ENCODE measurements around the gene F13B. TPM values are rescaled to one million over a fixed set of nuclear protein-coding genes. Genes with fewer than 3 reads are reported as not detected.

F13B gene
- total RNA-seq, 1 donor from 2014 or later, result not detected

GRCh38 chr1:197073978-197074377, 6.9 kb upstream of the F13B start:
- Histone ChIP-seq H3K27me3 (no peaks in the 10 kb centered on the region), H3K4me1 (no peaks in the 10 kb centered on the region), H3K36me3 (no peaks in the 10 kb centered on the region), H3K4me3 (no peak overlapping the region), H3K27ac (no peak overlapping the region), H3K9me3 (no peaks in the 10 kb centered on the region)
- DNase-seq (ENCODE audit: extremely low spot score in 2 of 2), result no peak
- TF ChIP-seq POLR2AphosphoS5 (IDR thresholded peaks at IDR 0.05; ENCODE audit: insufficient read depth in 1 of 2, low read depth in 1 of 2) (no peak), CTCF (IDR thresholded peaks at IDR 0.05) (no peak)
- intact Hi-C loops (cut with DNase I), result no loop called here

- Histone ChIP-seq H3K9me3 (no peaks in the 10 kb centered on the region), H3K27me3 (no peaks in the 10 kb centered on the region), H3K36me3 (no peaks in the 10 kb centered on the region), H3K27ac (no peak overlapping the region), H3K4me3 (no peak overlapping the region), H3K4me1 (no peaks in the 10 kb centered on the region)
- no peak for DNase-seq (ENCODE audit: extremely low spot score in 2 of 2)
- intact Hi-C loops (cut with DNase I), result no loop called here
- no peak for TF ChIP-seq POLR2A (IDR thresholded peaks at IDR 0.05)
- TF ChIP-seq POLR2AphosphoS5 (IDR thresholded peaks at IDR 0.05; ENCODE audit: insufficient read depth in 1 of 2, low read depth in 1 of 2), result no peak
- no peak for TF ChIP-seq CTCF (IDR thresholded peaks at IDR 0.05)
These were observed 378 bp upstream of the F13B start for GRCh38 chr1:197067457-197067818.

GRCh38 chr1:197066277-197066676, 783 bp downstream of the F13B start:
- Histone ChIP-seq H3K36me3 (no peaks in the 10 kb centered on the region), H3K27me3 (no peaks in the 10 kb centered on the region), H3K4me1 (no peaks in the 10 kb centered on the region), H3K9me3 (no peaks in the 10 kb centered on the region), H3K4me3 (no peak overlapping the region), H3K27ac (no peak overlapping the region)
- TF ChIP-seq POLR2A (IDR thresholded peaks at IDR 0.05) (no peak), CTCF (IDR thresholded peaks at IDR 0.05) (no peak)
- intact Hi-C loops (cut with DNase I), result no loop called here
- no peak for DNase-seq (ENCODE audit: extremely low spot score in 2 of 2)

GRCh38 chr1:197065559-197065958, 1.5 kb downstream of the F13B start:
- intact Hi-C loops (cut with DNase I), result no loop called here
- H3K4me1 ChIP-seq, result no peaks in the 10 kb centered on the region
- H3K36me3 ChIP-seq, result no peaks in the 10 kb centered on the region
- DNase-seq (ENCODE audit: extremely low spot score in 2 of 2), result no peak
- no peaks in the 10 kb centered on the region for H3K27me3 ChIP-seq
- TF ChIP-seq POLR2A (IDR thresholded peaks at IDR 0.05), result no peak
- no peak for TF ChIP-seq POLR2AphosphoS5 (IDR thresholded peaks at IDR 0.05; ENCODE audit: insufficient read depth in 1 of 2, low read depth in 1 of 2)
- TF ChIP-seq CTCF (IDR thresholded peaks at IDR 0.05), result no peak
- H3K4me3 ChIP-seq, result no peak overlapping the region
- no peak overlapping the region for H3K27ac ChIP-seq
- no peaks in the 10 kb centered on the region for H3K9me3 ChIP-seq

- no peaks in the 10 kb centered on the region for H3K9me3 ChIP-seq
- H3K27ac ChIP-seq, result no peak overlapping the region
- H3K36me3 ChIP-seq, result no peaks in the 10 kb centered on the region
- no peak for DNase-seq (ENCODE audit: extremely low spot score in 2 of 2)
- H3K27me3 ChIP-seq, result no peaks in the 10 kb centered on the region
- no peak overlapping the region for H3K4me3 ChIP-seq
- no peak for TF ChIP-seq POLR2AphosphoS5 (IDR thresholded peaks at IDR 0.05; ENCODE audit: insufficient read depth in 1 of 2, low read depth in 1 of 2)
- no peak for TF ChIP-seq CTCF (IDR thresholded peaks at IDR 0.05)
- TF ChIP-seq POLR2A (IDR thresholded peaks at IDR 0.05), result no peak
- H3K4me1 ChIP-seq, result no peaks in the 10 kb centered on the region
- intact Hi-C loops (cut with DNase I), result no loop called here
These were observed 3.8 kb downstream of the F13B start for GRCh38 chr1:197063212-197063611.

All from vagina (tissue), 2 donors.